ENCODE measurements around the gene UBE2H. TPM values are rescaled to one million over a fixed set of nuclear protein-coding genes. Genes with fewer than 3 reads are reported as not detected.
"Not testable (repeated sequence)": the region's sequence is repeated elsewhere in the genome, so short reads cannot be mapped to it uniquely, and the experiment has no call there.

UBE2H gene
- total and polyA plus RNA-seq, 7 experiments from 2014 or later = 32.0 to 69.2 (median 49.1) TPM

DNA sequence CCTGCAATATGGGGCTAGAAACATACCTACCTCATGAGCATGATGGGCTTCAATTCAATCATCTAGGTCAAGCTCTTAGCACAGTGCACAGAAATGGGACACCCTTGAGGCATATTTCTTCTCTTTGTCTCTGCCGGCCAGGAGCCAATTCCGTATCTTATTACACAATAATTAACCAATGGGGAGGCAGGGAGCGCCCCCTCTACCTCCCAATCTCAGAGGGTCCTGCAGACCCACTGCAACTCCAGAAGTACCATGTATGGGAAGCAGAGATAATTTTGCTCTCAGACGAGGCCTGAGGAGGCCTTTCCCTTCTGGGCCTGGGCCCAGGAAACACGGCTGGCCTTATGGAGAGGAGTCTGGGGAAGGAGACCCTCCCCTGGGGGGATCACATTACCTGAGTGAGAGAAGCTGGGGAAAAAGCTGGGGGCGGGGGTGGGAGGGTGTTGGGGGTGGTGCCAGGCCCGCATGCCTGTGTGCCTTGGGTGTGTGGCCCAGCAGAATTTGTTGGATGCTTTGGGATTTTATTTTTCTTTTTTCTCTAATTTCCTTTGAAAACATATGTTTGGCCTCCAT, 155.5 kb downstream of the UBE2H start:
- Histone ChIP-seq H3K36me3 (ENCODE audit: control insufficient read depth in 2 of 3, insufficient read depth in 3 of 3, low read length in 3 of 3) (no peaks in the 10 kb centered on the region), H3K27me3 (ENCODE audit: control insufficient read depth in 2 of 2, insufficient read depth in 2 of 2, low read length in 2 of 2) (no peaks in the 10 kb centered on the region), H3K4me1 (ENCODE audit: control insufficient read depth in 2 of 2, insufficient read depth in 2 of 2, low read length in 2 of 2) (no peaks in the 10 kb centered on the region), H3K27ac (ENCODE audit: low read depth, low read length) (no peak overlapping the region), H3K9me3 (ENCODE audit: control insufficient read depth in 2 of 3, low read length in 3 of 3) (no peaks in the 10 kb centered on the region), H3K4me3 (ENCODE audit: low read length) (no peak overlapping the region)
- Mint-ChIP-seq H3K4me1 (no peaks in the 10 kb centered on the region), H3K9me3 (no peaks in the 10 kb centered on the region), H3K4me3 (no peak overlapping the region), H3K27me3 (no peaks in the 10 kb centered on the region), H3K27ac (no peak overlapping the region), H3K36me3 (no peaks in the 10 kb centered on the region)
- POLR2A ChIA-PET = no interaction called here
- DNase-seq = no peak
- ATAC-seq = no peak
- CTCF ChIA-PET = no interaction called here
- intact Hi-C loops (cut with micrococcal nuclease) = no loop called here

DNA sequence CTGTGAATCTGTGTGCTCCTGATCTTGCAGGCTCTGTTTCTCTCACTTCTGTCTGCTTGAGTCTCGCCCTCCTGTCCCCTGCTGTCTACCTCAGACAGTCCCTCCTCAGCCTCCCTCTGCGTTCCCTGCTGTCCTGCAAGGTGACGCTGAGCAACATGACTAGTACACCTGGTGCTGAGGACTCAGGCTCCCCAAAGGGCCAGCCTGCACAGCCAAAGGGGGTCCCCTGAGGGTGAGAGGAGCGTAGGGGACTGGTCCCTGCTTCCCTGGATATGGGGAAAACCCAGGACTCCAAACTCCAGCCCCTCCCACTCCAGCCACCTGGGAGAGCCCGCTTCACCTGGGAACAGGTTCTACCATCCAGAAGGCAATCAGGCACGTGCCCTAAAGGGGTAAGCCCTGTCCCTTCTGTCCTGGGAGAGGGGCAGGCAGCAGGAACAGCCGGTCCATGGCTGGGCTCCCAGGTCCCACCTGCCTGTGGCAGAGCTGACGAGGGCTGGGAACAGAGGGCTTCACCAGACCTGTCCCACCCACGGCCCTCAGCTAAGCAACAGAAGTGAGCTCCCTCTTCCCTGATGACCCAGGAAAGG, 156.5 kb downstream of the UBE2H start:
- Histone ChIP-seq H3K9me3 (ENCODE audit: control insufficient read depth in 2 of 3, low read length in 3 of 3) (no peaks in the 10 kb centered on the region), H3K27me3 (ENCODE audit: control insufficient read depth in 2 of 2, insufficient read depth in 2 of 2, low read length in 2 of 2) (no peaks in the 10 kb centered on the region), H3K36me3 (ENCODE audit: control insufficient read depth in 2 of 3, insufficient read depth in 3 of 3, low read length in 3 of 3) (no peaks in the 10 kb centered on the region), H3K27ac (ENCODE audit: low read depth, low read length) (no peak overlapping the region), H3K4me3 (ENCODE audit: low read length) (no peak overlapping the region), H3K4me1 (ENCODE audit: control insufficient read depth in 2 of 2, insufficient read depth in 2 of 2, low read length in 2 of 2) (no peaks in the 10 kb centered on the region)
- Mint-ChIP-seq H3K9me3 (no peaks in the 10 kb centered on the region), H3K4me3 (no peak overlapping the region), H3K4me1 (no peaks in the 10 kb centered on the region), H3K27me3 (peaks cover 0 to 2% (median 1%) of the 10 kb centered on the region in 5 donors), H3K27ac (no peak overlapping the region), H3K36me3 (no peaks in the 10 kb centered on the region)
- ChIA-PET POLR2A (no interaction called here), CTCF (no interaction called here)
- intact Hi-C loops (cut with micrococcal nuclease) = no loop called here
- ATAC-seq (no peak), DNase-seq (no peak)

DNA sequence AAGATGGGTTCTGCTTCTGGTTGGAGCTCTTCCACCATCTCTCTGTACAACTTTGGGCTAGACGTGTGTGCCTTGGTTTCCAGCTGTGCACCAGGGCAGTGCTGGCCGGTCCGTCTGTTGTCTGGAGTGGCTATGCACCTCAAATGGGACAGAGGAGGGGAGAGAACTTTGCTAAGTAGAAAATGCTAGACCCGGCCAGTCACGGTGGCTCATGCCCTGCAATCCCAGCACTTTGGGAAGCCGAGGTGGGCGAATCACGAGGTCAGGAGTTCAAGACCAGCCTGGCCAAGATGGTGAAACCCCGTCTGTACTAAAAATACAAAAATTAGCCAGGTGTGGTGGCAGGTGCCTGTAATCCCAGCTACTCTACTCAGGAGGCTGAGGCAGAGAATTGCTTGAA, 158.3 kb downstream of the UBE2H start:
- H3K36me3 Mint-ChIP-seq; intact Hi-C loops (cut with micrococcal nuclease); CTCF ChIA-PET; DNase-seq; H3K36me3 ChIP-seq (ENCODE audit: control insufficient read depth in 2 of 3, insufficient read depth in 3 of 3, low read length in 3 of 3); H3K4me3 ChIP-seq (ENCODE audit: low read length); H3K27ac ChIP-seq (ENCODE audit: low read depth, low read length); H3K9me3 ChIP-seq (ENCODE audit: control insufficient read depth in 2 of 3, low read length in 3 of 3); H3K27ac Mint-ChIP-seq; H3K4me1 ChIP-seq (ENCODE audit: control insufficient read depth in 2 of 2, insufficient read depth in 2 of 2, low read length in 2 of 2); H3K4me1 Mint-ChIP-seq; POLR2A ChIA-PET; H3K27me3 ChIP-seq (ENCODE audit: control insufficient read depth in 2 of 2, insufficient read depth in 2 of 2, low read length in 2 of 2); H3K4me3 Mint-ChIP-seq; ATAC-seq; H3K9me3 Mint-ChIP-seq: not testable (repeated sequence)
- H3K27me3 Mint-ChIP-seq = peaks cover 7 to 15% (median 12%) of the 10 kb centered on the region in 5 donors

- Histone ChIP-seq H3K27ac (ENCODE audit: low read depth, low read length) (no peak overlapping the region), H3K27me3 (ENCODE audit: control insufficient read depth in 2 of 2, insufficient read depth in 2 of 2, low read length in 2 of 2) (no peaks in the 10 kb centered on the region), H3K36me3 (ENCODE audit: control insufficient read depth in 2 of 3, insufficient read depth in 3 of 3, low read length in 3 of 3) (no peaks in the 10 kb centered on the region), H3K4me3 (ENCODE audit: low read length) (no peak overlapping the region), H3K9me3 (ENCODE audit: control insufficient read depth in 2 of 3, low read length in 3 of 3) (no peaks in the 10 kb centered on the region), H3K4me1 (ENCODE audit: control insufficient read depth in 2 of 2, insufficient read depth in 2 of 2, low read length in 2 of 2) (no peaks in the 10 kb centered on the region)
- POLR2A ChIA-PET = no interaction called here
- DNase-seq (no peak), ATAC-seq (no peak)
- Mint-ChIP-seq H3K4me1 (no peaks in the 10 kb centered on the region), H3K9me3 (no peaks in the 10 kb centered on the region), H3K36me3 (no peaks in the 10 kb centered on the region), H3K27ac (no peak overlapping the region), H3K27me3 (peaks cover 10 to 23% (median 20%) of the 10 kb centered on the region in 5 donors), H3K4me3 (no peak overlapping the region)
- intact Hi-C loops (cut with micrococcal nuclease) = no loop called here
- CTCF ChIA-PET = no interaction called here
These were observed 159.1 kb downstream of the UBE2H start for GRCh38 chr7:129793506-129794310.

DNA sequence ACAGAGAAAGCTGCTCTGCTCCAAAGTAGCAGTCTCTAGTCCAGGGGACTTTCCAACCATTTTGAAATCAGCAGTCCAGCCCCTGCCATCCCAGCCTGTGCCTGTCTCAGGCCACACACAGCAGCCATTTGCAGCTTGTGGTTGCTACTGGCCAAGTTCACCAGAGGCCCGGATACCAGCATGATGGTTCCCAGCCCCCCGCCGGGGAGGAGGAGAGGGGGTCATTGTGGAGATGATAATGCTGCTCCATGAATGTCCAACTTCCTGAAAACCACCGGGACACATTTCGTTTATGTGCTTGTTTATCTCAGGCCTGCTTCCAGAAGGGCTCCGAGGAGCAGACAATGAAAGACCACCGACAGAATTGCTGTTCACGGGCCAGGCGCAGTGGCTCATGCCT, 160.0 kb downstream of the UBE2H start:
- DNase-seq (no peak), ATAC-seq (no peak)
- Histone ChIP-seq H3K36me3 (ENCODE audit: control insufficient read depth in 2 of 3, insufficient read depth in 3 of 3, low read length in 3 of 3) (no peaks in the 10 kb centered on the region), H3K27me3 (ENCODE audit: control insufficient read depth in 2 of 2, insufficient read depth in 2 of 2, low read length in 2 of 2) (no peaks in the 10 kb centered on the region), H3K27ac (ENCODE audit: low read depth, low read length) (no peak overlapping the region), H3K4me1 (ENCODE audit: control insufficient read depth in 2 of 2, insufficient read depth in 2 of 2, low read length in 2 of 2) (no peaks in the 10 kb centered on the region), H3K4me3 (ENCODE audit: low read length) (no peak overlapping the region), H3K9me3 (ENCODE audit: control insufficient read depth in 2 of 3, low read length in 3 of 3) (no peaks in the 10 kb centered on the region)
- H3K9me3 Mint-ChIP-seq = no peaks in the 10 kb centered on the region
- no peaks in the 10 kb centered on the region for H3K36me3 Mint-ChIP-seq
- CTCF ChIA-PET = interaction anchor here (1.0 kb wide), 1 partner anchor 32 kb away, joined by 4 read pairs; no protein-coding TSS in a partner anchor
- POLR2A ChIA-PET = no interaction called here
- peaks cover 10 to 30% (median 22%) of the 10 kb centered on the region in 5 donors for H3K27me3 Mint-ChIP-seq
- intact Hi-C loops (cut with micrococcal nuclease) = no loop called here
- no peak overlapping the region for H3K4me3 Mint-ChIP-seq
- no peak overlapping the region for H3K27ac Mint-ChIP-seq
- no peaks in the 10 kb centered on the region for H3K4me1 Mint-ChIP-seq

- H3K4me3 Mint-ChIP-seq = no peak overlapping the region
- ChIA-PET CTCF (interaction anchor here (0.6 kb wide), 2 partner anchors 129 to 420 kb away, joined by 3 to 4 read pairs; no protein-coding TSS in a partner anchor), POLR2A (no interaction called here)
- H3K27me3 Mint-ChIP-seq = peaks cover 36 to 55% (median 47%) of the 10 kb centered on the region in 5 donors
- intact Hi-C loops (cut with micrococcal nuclease) = no loop called here
- no peak overlapping the region for H3K4me3 ChIP-seq (ENCODE audit: low read length)
- peaks cover 4 to 10% of the 10 kb centered on the region in 2 donors for H3K27me3 ChIP-seq (ENCODE audit: control insufficient read depth in 2 of 2, insufficient read depth in 2 of 2, low read length in 2 of 2)
- DNase-seq (no peak), ATAC-seq (no peak)
- peaks cover 9 to 15% (median 14%) of the 10 kb centered on the region in 7 donors for H3K4me1 Mint-ChIP-seq
- peaks cover 0 to 4% (median 0%) of the 10 kb centered on the region in 5 donors for H3K36me3 Mint-ChIP-seq
- peaks cover 0 to 4% (median 0%) of the 10 kb centered on the region in 11 donors for H3K9me3 Mint-ChIP-seq
- H3K36me3 ChIP-seq (ENCODE audit: control insufficient read depth in 2 of 3, insufficient read depth in 3 of 3, low read length in 3 of 3) = no peaks in the 10 kb centered on the region
- peaks cover 5 to 9% of the 10 kb centered on the region in 2 donors for H3K4me1 ChIP-seq (ENCODE audit: control insufficient read depth in 2 of 2, insufficient read depth in 2 of 2, low read length in 2 of 2)
- no peaks in the 10 kb centered on the region for H3K9me3 ChIP-seq (ENCODE audit: control insufficient read depth in 2 of 3, low read length in 3 of 3)
- no peak overlapping the region for H3K27ac ChIP-seq (ENCODE audit: low read depth, low read length)
- H3K27ac Mint-ChIP-seq = no peak overlapping the region
These were observed 162.6 kb downstream of the UBE2H start for GRCh38 chr7:129790136-129790535.
